ENCODE measurements around the gene ADPRS.

The ADPRS gene

GRCh38 chr1:36116901-36117300 lies 28.2 kb downstream of the ADPRS start:
- Histone ChIP-seq H3K9ac (no peak overlapping the region), H3K9me3 (ENCODE audit: control insufficient read depth, low read length) (no peaks in the 10 kb centered on the region), H3K27ac (no peak overlapping the region), H3K79me2 (no peaks in the 10 kb centered on the region), H2AFZ (no peak overlapping the region), H3K36me3 (ENCODE audit: control insufficient read depth, insufficient read depth, low read length) (no peaks in the 10 kb centered on the region), H3K27me3 (ENCODE audit: control insufficient read depth, insufficient read depth, low read length) (no peaks in the 10 kb centered on the region), H3K4me3 (ENCODE audit: low read depth, low read length) (no peak overlapping the region), H3K4me2 (ENCODE audit: low read length) (no peak overlapping the region), H3K4me1 (no peaks in the 10 kb centered on the region)
- no peak for TF ChIP-seq CTCF (IDR thresholded peaks at IDR 0.05)

GRCh38 chr1:36118447-36119204 lies 29.9 kb downstream of the ADPRS start:
- H3K36me3 ChIP-seq (ENCODE audit: control insufficient read depth, insufficient read depth, low read length): no peaks in the 10 kb centered on the region
- no peak overlapping the region for H3K9ac ChIP-seq
- H3K9me3 ChIP-seq (ENCODE audit: control insufficient read depth, low read length): no peaks in the 10 kb centered on the region
- H3K27ac ChIP-seq: no peak overlapping the region
- H2AFZ ChIP-seq: no peak overlapping the region
- H3K4me2 ChIP-seq (ENCODE audit: low read length): no peak overlapping the region
- TF ChIP-seq CTCF (IDR thresholded peaks at IDR 0.05): no peak
- H3K27me3 ChIP-seq (ENCODE audit: control insufficient read depth, insufficient read depth, low read length): no peaks in the 10 kb centered on the region
- no peak overlapping the region for H3K4me3 ChIP-seq (ENCODE audit: low read depth, low read length)
- no peaks in the 10 kb centered on the region for H3K4me1 ChIP-seq
- H3K79me2 ChIP-seq: no peaks in the 10 kb centered on the region

GRCh38 chr1:36119456-36119855 lies 30.8 kb downstream of the ADPRS start:
- no peaks in the 10 kb centered on the region for H3K9me3 ChIP-seq (ENCODE audit: control insufficient read depth, low read length)
- H3K36me3 ChIP-seq (ENCODE audit: control insufficient read depth, insufficient read depth, low read length): no peaks in the 10 kb centered on the region
- no peak overlapping the region for H3K9ac ChIP-seq
- no peaks in the 10 kb centered on the region for H3K4me1 ChIP-seq
- H3K79me2 ChIP-seq: no peaks in the 10 kb centered on the region
- no peaks in the 10 kb centered on the region for H3K27me3 ChIP-seq (ENCODE audit: control insufficient read depth, insufficient read depth, low read length)
- H3K4me3 ChIP-seq (ENCODE audit: low read depth, low read length): no peak overlapping the region
- H3K27ac ChIP-seq: no peak overlapping the region
- TF ChIP-seq CTCF (IDR thresholded peaks at IDR 0.05): no peak
- no peak overlapping the region for H3K4me2 ChIP-seq (ENCODE audit: low read length)
- no peak overlapping the region for H2AFZ ChIP-seq

- no peak overlapping the region for H2AFZ ChIP-seq
- H3K27ac ChIP-seq: no peak overlapping the region
These were observed 33.7 kb downstream of the ADPRS start for GRCh38 chr1:36122062-36123030.

More at GRCh38 chr1:36122062-36123030, 33.7 kb downstream of the ADPRS start:
- Histone ChIP-seq H3K9me3 (ENCODE audit: control insufficient read depth, low read length) (no peaks in the 10 kb centered on the region), H3K4me3 (ENCODE audit: low read depth, low read length) (no peak overlapping the region), H3K36me3 (ENCODE audit: control insufficient read depth, insufficient read depth, low read length) (no peaks in the 10 kb centered on the region), H3K4me2 (ENCODE audit: low read length) (no peak overlapping the region), H3K9ac (no peak overlapping the region), H3K4me1 (no peaks in the 10 kb centered on the region), H3K27me3 (ENCODE audit: control insufficient read depth, insufficient read depth, low read length) (no peaks in the 10 kb centered on the region), H3K79me2 (no peaks in the 10 kb centered on the region)
- TF ChIP-seq CTCF (IDR thresholded peaks at IDR 0.05): no peak
